ENCODE data around the gene LEP.

DNA sequence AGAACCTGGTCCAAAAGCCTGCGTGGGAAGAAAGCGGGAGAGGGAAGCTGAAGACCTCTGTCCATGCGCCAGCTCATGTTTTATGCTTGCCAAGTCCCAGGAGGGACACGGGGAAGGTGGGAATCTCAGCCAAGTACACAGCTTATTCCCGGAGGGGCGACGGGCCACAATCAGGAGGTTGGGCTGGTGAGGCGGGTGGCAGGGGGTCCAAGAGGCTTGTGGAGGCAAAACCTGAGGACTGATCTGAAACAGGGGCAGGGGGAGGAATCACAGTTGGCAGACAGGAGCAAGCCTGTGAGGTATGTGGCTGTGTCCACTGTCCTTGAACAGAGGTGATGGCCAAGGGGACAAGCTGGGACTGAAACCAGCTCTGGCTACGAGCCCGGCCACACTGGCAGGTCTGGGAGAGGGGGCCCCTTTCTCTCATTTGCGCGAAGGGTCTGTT, 38.0 kb upstream of the LEP start:
- TF ChIP-seq, protein P1, sequence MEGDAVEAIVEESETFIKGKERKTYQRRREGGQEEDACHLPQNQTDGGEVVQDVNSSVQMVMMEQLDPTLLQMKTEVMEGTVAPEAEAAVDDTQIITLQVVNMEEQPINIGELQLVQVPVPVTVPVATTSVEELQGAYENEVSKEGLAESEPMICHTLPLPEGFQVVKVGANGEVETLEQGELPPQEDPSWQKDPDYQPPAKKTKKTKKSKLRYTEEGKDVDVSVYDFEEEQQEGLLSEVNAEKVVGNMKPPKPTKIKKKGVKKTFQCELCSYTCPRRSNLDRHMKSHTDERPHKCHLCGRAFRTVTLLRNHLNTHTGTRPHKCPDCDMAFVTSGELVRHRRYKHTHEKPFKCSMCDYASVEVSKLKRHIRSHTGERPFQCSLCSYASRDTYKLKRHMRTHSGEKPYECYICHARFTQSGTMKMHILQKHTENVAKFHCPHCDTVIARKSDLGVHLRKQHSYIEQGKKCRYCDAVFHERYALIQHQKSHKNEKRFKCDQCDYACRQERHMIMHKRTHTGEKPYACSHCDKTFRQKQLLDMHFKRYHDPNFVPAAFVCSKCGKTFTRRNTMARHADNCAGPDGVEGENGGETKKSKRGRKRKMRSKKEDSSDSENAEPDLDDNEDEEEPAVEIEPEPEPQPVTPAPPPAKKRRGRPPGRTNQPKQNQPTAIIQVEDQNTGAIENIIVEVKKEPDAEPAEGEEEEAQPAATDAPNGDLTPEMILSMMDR (IDR thresholded peaks at IDR 0.05) = no peak
- no peak for TF ChIP-seq EZH2 (IDR thresholded peaks at IDR 0.05)

Measured in neural progenitor cell (in vitro differentiated cells).